Fibroblast of lung (primary cell): ENCODE data around the gene PTPRM. TPM values are rescaled to one million over a fixed set of nuclear protein-coding genes. Genes with fewer than 3 reads are reported as not detected.
A peak's percentile ranks its signal among the peaks of the same experiment; 100 is the strongest.

Source experiments
- DNase-seq, 2 donors: peaks; one replicate each; pipeline versions ENCODE4 v3.0.0 to v3.0.0-alpha.2; 2010; ENCODE audit warnings: low read depth in 2 of 2
- H2AFZ ChIP-seq: 2 replicates; pipeline ENCODE4 v1.5.1; 2012; ENCODE audit warnings: low read length, control low read depth, inconsistent platforms
- H3K27ac ChIP-seq: 2 replicates; pipeline ENCODE4 v1.5.1; 2011; ENCODE audit warnings: low read length, control low read depth; ENCODE audit not compliant: insufficient read depth
- H3K27me3 ChIP-seq: 2 replicates; pipeline ENCODE4 v1.5.1; 2011; ENCODE audit warnings: mild to moderate bottlenecking, low read length; ENCODE audit not compliant: control insufficient read depth, insufficient read depth
- H3K36me3 ChIP-seq: 2 replicates; pipeline ENCODE4 v1.5.1; 2011; ENCODE audit warnings: low read length; ENCODE audit not compliant: control insufficient read depth, insufficient read depth
- H3K4me1 ChIP-seq: 2 replicates; pipeline ENCODE4 v1.5.1; 2011; ENCODE audit warnings: low read length; ENCODE audit not compliant: control insufficient read depth, insufficient read depth; ENCODE audit errors: extremely low read depth
- H3K4me2 ChIP-seq: 2 replicates; pipeline ENCODE4 v1.5.1; 2011; ENCODE audit warnings: low read length, control low read depth; ENCODE audit not compliant: insufficient read depth; ENCODE audit errors: extremely low read depth
- H3K4me3 ChIP-seq, 4 experiments: fragments of 200-600 bp in 1 of 4; sonication (generic) in 1 of 4; replicated peaks in 1 of 4; 2 replicates each; pipeline ENCODE4 v1.5.1; 2011 to 2016; ENCODE audit warnings: low read length in 4 of 4, low read depth in 3 of 4, mild to moderate bottlenecking in 3 of 4, control low read depth in 2 of 4, inconsistent platforms in 1 of 4, mixed read lengths in 1 of 4; ENCODE audit not compliant: insufficient read depth in 1 of 4; ENCODE audit errors: control extremely low read depth in 1 of 4
- H3K79me2 ChIP-seq: 2 replicates; pipeline ENCODE4 v1.5.1; 2012; ENCODE audit warnings: mild to moderate bottlenecking, low read length, inconsistent platforms; ENCODE audit not compliant: control insufficient read depth, insufficient read depth
- H3K9ac ChIP-seq: 2 replicates; pipeline ENCODE4 v1.5.1; 2011; ENCODE audit warnings: mild to moderate bottlenecking, low read length, control low read depth; ENCODE audit not compliant: insufficient read depth
- H3K9me3 ChIP-seq: 2 replicates; pipeline ENCODE4 v1.5.1; 2012; ENCODE audit warnings: low read depth, low read length; ENCODE audit not compliant: control insufficient read depth, insufficient read depth
- H4K20me1 ChIP-seq: 2 replicates; pipeline ENCODE4 v1.5.1; 2011; ENCODE audit warnings: low read length; ENCODE audit not compliant: control insufficient read depth, insufficient read depth; ENCODE audit errors: extremely low read depth
- CTCF ChIP-seq, 2 donors: IDR thresholded peaks in 1 of 2; conservative IDR thresholded peaks in 1 of 2; 1 replicate in 1 of 2; 2 replicates in 1 of 2; pipeline ENCODE4 v1.5.1; 2011 to 2012; ENCODE audit warnings: low read length in 2 of 2, control low read depth in 1 of 2, inconsistent platforms in 1 of 2, low read depth in 1 of 2, mild to moderate bottlenecking in 1 of 2
- EZH2 ChIP-seq: IDR thresholded peaks from 2 replicates; pipeline ENCODE4 v1.5.1; 2012; ENCODE audit warnings: low read length, control low read depth, mild to moderate bottlenecking; ENCODE audit errors: missing control alignments
- polyA plus RNA-seq, 2 donors: library from polyadenylated mRNA; depleted of rRNA in 1 of 2; stranded (reverse) in 1 of 2; unstranded in 1 of 2; fragments of >200 nt; gene quantifications; 2 replicates each; pipeline ENCODE4 v1.2.1, GENCODE V29; 2011 to 2012; ENCODE audit warnings: missing spikeins in 1 of 2
- total RNA-seq: library from RNA; depleted of rRNA; stranded (reverse); fragments of >200 nt; gene quantifications from 2 replicates; pipeline ENCODE4 v1.2.1, GENCODE V29; 2014

PTPRM gene
- total and polyA plus RNA-seq, 2 donors (not counting 1 experiment from before 2014, with no cell fraction given): 86.6 to 87.0 TPM

GRCh38 chr18:7642331-7642890 is 75.3 kb downstream of the PTPRM start:
- Histone ChIP-seq H3K9me3 (no peaks in the 10 kb centered on the region), H3K4me1 (no peaks in the 10 kb centered on the region), H2AFZ (no peak overlapping the region), H3K27me3 (no peaks in the 10 kb centered on the region), H3K4me2 (no peak overlapping the region), H3K4me3 (no peak overlapping the region), H4K20me1 (no peaks in the 10 kb centered on the region), H3K79me2 (no peaks in the 10 kb centered on the region), H3K9ac (no peak overlapping the region), H3K36me3 (no peaks in the 10 kb centered on the region), H3K27ac (no peak overlapping the region)
- no peak for TF ChIP-seq CTCF (conservative IDR thresholded peaks at IDR 0.05 in 1 of 2, IDR thresholded peaks at IDR 0.05 in 1 of 2; ENCODE audit: low read depth in 1 of 2, low read length in 2 of 2)
- no peak for TF ChIP-seq EZH2
- DNase-seq: no peak

GRCh38 chr18:7645756-7646155 is 78.6 kb downstream of the PTPRM start:
- no peak overlapping the region for H2AFZ ChIP-seq
- TF ChIP-seq CTCF (conservative IDR thresholded peaks at IDR 0.05 in 1 of 2, IDR thresholded peaks at IDR 0.05 in 1 of 2; ENCODE audit: low read depth in 1 of 2, low read length in 2 of 2): no peak
- TF ChIP-seq EZH2: no peak
- no peak overlapping the region for H3K4me3 ChIP-seq
- H3K27me3 ChIP-seq: no peaks in the 10 kb centered on the region
- H3K4me1 ChIP-seq: no peaks in the 10 kb centered on the region
- H3K79me2 ChIP-seq: no peaks in the 10 kb centered on the region
- no peaks in the 10 kb centered on the region for H4K20me1 ChIP-seq
- H3K9ac ChIP-seq: no peak overlapping the region
- H3K4me2 ChIP-seq: no peak overlapping the region
- DNase-seq: peak in 1 of 2 donors; percentile 16
- no peak overlapping the region for H3K27ac ChIP-seq
- H3K36me3 ChIP-seq: no peaks in the 10 kb centered on the region
- H3K9me3 ChIP-seq: no peaks in the 10 kb centered on the region

- Histone ChIP-seq H3K79me2 (no peaks in the 10 kb centered on the region), H3K4me3 (no peak overlapping the region)
- no peak for TF ChIP-seq EZH2
- no peak for TF ChIP-seq CTCF (conservative IDR thresholded peaks at IDR 0.05 in 1 of 2, IDR thresholded peaks at IDR 0.05 in 1 of 2; ENCODE audit: low read depth in 1 of 2, low read length in 2 of 2)
These were observed 79.2 kb downstream of the PTPRM start for GRCh38 chr18:7646174-7646886.

More at GRCh38 chr18:7646174-7646886, 79.2 kb downstream of the PTPRM start:
- DNase-seq: no peak
- no peaks in the 10 kb centered on the region for H3K4me1 ChIP-seq
- H3K9ac ChIP-seq: no peak overlapping the region
- H3K27ac ChIP-seq: no peak overlapping the region
- no peak overlapping the region for H3K4me2 ChIP-seq
- no peaks in the 10 kb centered on the region for H4K20me1 ChIP-seq
- no peak overlapping the region for H2AFZ ChIP-seq
- no peaks in the 10 kb centered on the region for H3K27me3 ChIP-seq
- H3K36me3 ChIP-seq: no peaks in the 10 kb centered on the region
- H3K9me3 ChIP-seq: no peaks in the 10 kb centered on the region
